HG02763 (cell line): Measurements from ENCODE around the gene TMEM203.

Experiments
- ATAC-seq: cut with Tn5 transposase; IDR thresholded peaks from one replicate; pipeline ENCODE4 v1.9.1; 2021; ENCODE audit warnings: mild to moderate bottlenecking, moderate library complexity; ENCODE audit not compliant: unreplicated experiment

The TMEM203 gene

DNA sequence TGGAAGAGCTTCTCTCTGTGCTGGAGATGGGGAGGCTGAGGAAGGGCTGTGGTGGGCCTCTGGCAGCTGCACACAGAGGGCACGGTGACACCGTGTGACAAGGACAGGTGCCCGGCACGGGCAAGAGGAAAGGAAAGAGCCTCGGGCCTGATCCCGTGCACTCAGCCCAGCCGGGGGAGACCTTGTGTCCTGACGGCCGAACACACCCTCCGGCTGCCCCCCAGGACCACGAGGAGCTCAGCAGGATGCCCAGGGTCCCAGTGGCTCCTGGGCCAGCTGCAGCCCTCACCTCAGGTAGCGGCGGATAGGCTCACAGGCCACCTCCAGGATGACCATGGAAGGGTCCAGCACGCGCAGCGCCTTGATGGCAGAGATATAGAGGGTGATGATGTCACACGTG is 22.6 kb downstream of the TMEM203 start:
- ATAC-seq, result no peak

DNA sequence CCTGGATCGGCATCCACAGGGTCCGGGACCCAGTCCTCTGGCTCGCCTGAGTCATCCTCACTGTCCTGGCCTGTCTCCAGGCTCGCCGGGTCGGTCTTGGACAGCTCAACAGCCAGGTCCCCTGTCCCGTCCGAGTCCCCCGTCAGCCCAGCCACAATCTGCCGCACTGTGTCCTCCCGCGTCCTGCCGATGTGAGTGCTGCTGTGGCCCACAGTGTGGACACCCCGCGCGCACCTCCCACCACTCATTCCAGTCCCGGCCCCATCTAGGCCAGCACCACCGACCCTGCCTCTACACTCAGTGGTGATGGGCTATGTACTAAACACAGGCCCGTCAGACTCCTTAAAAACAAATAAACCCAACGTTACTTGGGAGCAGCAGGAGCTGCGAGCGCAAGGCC is 23.8 kb downstream of the TMEM203 start:
- ATAC-seq, result no peak

GRCh38 chr9:137180491-137180890 is 25.0 kb downstream of the TMEM203 start:
- ATAC-seq, result no peak

- ATAC-seq, result no peak
Measured at GRCh38 chr9:137179761-137180160, 25.7 kb downstream of the TMEM203 start.

- no peak for ATAC-seq
Measured at GRCh38 chr9:137178939-137179630, 26.4 kb downstream of the TMEM203 start.

DNA sequence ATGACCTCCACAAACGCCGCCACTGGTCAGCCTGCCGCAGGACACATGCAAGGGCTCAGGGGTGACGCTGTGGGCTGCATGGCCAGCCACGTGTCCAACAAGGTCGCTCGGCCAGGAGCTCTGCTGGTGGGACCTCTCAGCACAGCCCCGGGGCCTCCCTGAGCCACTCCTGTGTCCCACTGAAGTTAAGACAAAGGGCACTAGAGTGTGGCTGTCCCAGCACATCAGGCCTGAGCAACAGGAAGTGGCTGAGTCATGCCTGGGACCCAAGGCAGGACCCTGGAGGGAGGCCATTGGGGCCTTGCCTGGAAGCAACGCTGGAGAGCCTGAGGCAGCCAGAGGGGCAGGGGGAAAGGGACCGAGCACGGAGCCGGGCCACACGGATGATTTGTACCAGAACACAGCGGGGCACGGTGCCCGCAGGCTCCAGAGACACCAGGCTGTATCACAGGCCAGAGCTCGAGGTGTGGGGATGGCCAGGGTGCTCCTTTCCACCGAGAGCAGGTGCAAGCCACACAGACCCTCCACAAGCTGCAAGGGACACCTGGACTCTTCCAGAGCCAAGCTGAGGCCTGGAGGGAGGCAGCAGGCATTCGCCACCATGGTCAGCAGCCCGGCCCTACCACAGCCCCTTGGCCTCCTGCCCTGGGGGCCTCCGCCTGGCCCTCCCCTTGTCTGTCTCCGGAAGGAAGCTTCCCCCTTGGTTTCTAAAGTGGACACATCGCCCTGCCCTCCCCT is 27.1 kb downstream of the TMEM203 start:
- no peak for ATAC-seq

- ATAC-seq, result no peak
Measured at GRCh38 chr9:137176302-137177182, 28.9 kb downstream of the TMEM203 start.

DNA sequence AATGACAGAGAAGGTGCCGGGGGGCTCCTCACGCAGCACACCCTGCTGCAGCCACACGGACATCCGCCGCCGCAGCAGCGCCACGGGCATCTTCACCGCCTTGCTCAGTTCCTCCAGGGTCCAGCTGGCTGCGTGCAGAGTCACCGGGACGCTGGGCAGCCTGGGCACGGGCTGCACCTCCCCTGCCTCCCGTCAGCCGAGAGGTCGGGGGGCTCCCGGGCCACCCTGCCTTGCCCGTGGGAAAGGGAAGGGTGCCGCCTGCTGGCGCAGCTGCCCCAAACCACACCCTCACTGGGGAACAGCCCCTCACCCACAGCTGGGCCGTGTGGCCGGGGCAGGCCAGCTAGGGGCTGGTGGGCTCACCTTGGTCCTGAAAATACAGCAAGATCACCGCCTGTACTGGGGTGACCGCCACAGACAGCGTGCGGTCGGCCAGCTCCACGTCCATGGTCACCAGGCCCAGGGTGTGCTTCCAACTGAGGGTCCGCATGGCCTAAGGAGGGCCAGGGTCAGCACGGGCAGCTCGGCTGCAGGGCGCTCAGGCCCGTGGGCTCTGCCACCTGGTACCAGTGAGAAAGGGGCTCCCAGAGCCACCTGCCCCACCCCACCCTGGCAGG is 30.0 kb downstream of the TMEM203 start:
- no peak for ATAC-seq

- no peak for ATAC-seq
Measured at GRCh38 chr9:137174722-137175293, 30.6 kb downstream of the TMEM203 start.

GRCh38 chr9:137173796-137174664 is 31.4 kb downstream of the TMEM203 start:
- no peak for ATAC-seq

GRCh38 chr9:137172901-137173795 is 32.3 kb downstream of the TMEM203 start:
- no peak for ATAC-seq

DNA sequence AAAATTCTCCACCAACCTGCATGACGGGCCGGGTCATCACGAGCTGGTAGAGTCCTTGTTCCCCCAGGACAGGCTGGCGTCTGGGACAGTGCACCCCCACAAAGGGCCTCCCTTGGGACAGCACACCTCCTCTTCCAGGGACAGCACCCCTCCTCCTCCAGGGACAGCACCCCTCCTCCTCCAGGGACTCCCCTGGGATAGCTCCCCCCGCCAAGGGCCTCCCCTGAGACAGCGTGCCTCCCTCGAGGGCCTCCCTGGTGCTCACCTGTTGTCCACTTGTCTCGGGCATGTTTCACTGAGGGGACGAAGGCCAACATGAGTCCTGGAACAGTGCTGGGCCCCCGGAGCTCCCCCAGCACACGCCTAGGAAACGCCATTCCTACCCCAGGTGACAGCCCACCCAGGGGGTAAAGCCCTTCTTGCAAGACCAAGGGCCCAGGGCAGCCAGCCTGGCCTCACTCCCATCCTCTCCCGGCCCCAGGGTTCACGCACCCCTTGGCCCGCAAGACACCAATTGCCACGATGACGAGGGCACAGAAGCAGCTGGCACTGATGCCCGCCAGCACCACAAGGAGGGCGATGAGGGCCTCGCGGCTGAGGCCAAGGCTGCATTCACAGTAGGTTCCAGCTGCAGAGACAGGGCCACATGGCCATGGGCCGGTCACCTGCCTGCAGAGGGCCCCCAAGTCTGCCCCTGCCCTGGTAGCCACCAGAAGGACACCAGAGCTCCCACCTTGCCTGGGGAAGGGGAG is 34.1 kb downstream of the TMEM203 start:
- no peak for ATAC-seq

- ATAC-seq, result no peak
Measured at GRCh38 chr9:137170486-137171148, 34.8 kb downstream of the TMEM203 start.

DNA sequence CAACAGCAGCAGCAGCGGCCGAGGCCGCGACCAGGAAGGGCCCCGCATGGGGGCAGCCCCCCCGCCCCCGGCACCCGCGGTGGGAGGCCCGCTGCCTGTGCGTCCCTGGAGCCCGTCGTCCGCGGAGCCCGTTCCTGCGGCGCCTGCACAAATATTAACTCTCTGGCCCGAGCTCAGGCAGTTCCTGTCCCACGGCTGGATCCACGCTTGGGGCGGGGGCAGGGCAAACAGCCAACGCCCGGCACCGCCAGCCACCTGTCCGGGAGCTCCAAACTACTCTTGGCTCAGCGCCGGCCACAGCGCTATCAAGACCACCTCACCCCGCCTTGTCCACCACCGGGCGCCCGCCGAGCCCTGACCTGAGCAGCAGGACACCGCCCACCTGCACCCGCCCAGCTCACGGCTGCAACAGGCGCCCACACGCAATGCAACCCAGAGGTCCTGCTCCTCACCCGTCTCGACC is 35.5 kb downstream of the TMEM203 start, which contains the start of gene LRRC26:
TSS of gene LRRC26 (minus strand) at position 156 of the 463 bp plus-strand sequence. CDS start at position 48, 108 bp downstream.
- no peak for ATAC-seq

GRCh38 chr9:137168904-137169856 is 36.3 kb downstream of the TMEM203 start:
- ATAC-seq, result no peak

DNA sequence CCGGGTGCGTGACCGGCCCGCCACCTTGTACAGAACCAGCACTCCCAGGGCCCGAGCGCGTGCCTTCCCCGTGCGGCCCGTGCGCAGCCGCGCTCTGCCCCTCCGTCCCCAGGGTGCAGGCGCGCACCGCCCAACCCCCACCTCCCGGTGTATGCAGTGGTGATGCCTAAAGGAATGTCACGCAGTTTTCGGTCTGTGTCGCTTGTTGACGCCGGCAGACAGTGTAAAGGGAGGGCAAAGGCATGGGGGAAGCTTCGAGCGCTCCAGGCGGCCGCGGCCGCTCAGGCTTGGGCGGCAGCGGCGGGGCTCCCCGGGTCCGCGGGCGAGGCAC is 36.9 kb downstream of the TMEM203 start:
- no peak for ATAC-seq
